HepG2 (cell line): Measurements from ENCODE around the gene HOXC5. TPM values are rescaled to one million over a fixed set of nuclear protein-coding genes. Genes with fewer than 3 reads are reported as not detected.

Source experiments
- ARNTL ChIP-seq: sonication (generic); formaldehyde crosslinking; IDR thresholded peaks from 2 replicates; pipeline ENCODE4 v1.4.0; 2020; ENCODE audit warnings: mild to moderate bottlenecking, missing genetic modification reagents
- JARID2 ChIP-seq: sonication (generic); formaldehyde crosslinking; IDR thresholded peaks from 2 replicates; pipeline ENCODE4 v1.8.1; 2023; ENCODE audit warnings: missing genetic modification reagents, inconsistent platforms; ENCODE audit not compliant: insufficient replicate concordance
- KDM2A ChIP-seq: sonication (generic); formaldehyde crosslinking; IDR thresholded peaks from 2 replicates; pipeline ENCODE4 v1.4.0; 2020; ENCODE audit warnings: low read depth, missing genetic modification reagents, borderline replicate concordance
- NFYC ChIP-seq: IDR thresholded peaks from 2 replicates; pipeline ENCODE4 v1.6.1; 2016; ENCODE audit warnings: missing genetic modification reagents, missing compliant biosample characterization
- TP53 ChIP-seq: sonication (generic); formaldehyde crosslinking; conservative IDR thresholded peaks from 2 replicates; pipeline ENCODE4 v1.4.0; 2020; ENCODE audit warnings: missing genetic modification reagents
- ZNF780A ChIP-seq: sonication (generic); formaldehyde crosslinking; IDR thresholded peaks from 2 replicates; pipeline ENCODE4 v1.8.0; 2022; ENCODE audit warnings: mild to moderate bottlenecking, missing genetic modification reagents, moderate library complexity
- ZNF782 ChIP-seq: sonication (generic); formaldehyde crosslinking; IDR thresholded peaks from 2 replicates; pipeline ENCODE4 v1.4.0; 2020; ENCODE audit warnings: missing genetic modification reagents, mild to moderate bottlenecking, borderline replicate concordance
- ZNF883 ChIP-seq: sonication (generic); formaldehyde crosslinking; IDR thresholded peaks from 2 replicates; pipeline ENCODE4 v1.5.1; 2020; ENCODE audit warnings: mild to moderate bottlenecking, missing genetic modification reagents; ENCODE audit errors: not compliant biosample characterization
- ZNF891 ChIP-seq: sonication (generic); formaldehyde crosslinking; IDR thresholded peaks from 2 replicates; pipeline ENCODE4 v1.5.0; 2020; ENCODE audit warnings: mild to moderate bottlenecking, missing genetic modification reagents
- polyA plus RNA-seq, 8 experiments: library from polyadenylated mRNA; depleted of rRNA in 3 of 8; stranded (reverse) in 7 of 8; unstranded in 1 of 8; fragments of >200 nt; fragmentation: Illumina TruSeq in 4 of 8; extraction: Trizol in 4 of 8; gene quantifications; 2 replicates each; pipeline versions ENCODE4 v1.2.1 to v1.2.3, GENCODE V29; 2011 to 2016; ENCODE audit warnings: low read depth in 4 of 8, missing spikeins in 1 of 8, mixed read lengths in 1 of 8; ENCODE audit not compliant: insufficient read depth in 1 of 8
- total RNA-seq, 5 experiments: library from RNA; depleted of rRNA; stranded (reverse); fragments of >200 nt; fragmentation: Illumina TruSeq; extraction: Trizol; gene quantifications; 2 replicates each; pipeline ENCODE4 v1.2.3, GENCODE V29; 2016; ENCODE audit warnings: low read depth in 1 of 5
- TF ChIP-seq, protein P1 (sequence below): sonication (generic); formaldehyde crosslinking; IDR thresholded peaks from 2 replicates; pipeline ENCODE4 v1.8.0; 2022; ENCODE audit warnings: mild to moderate bottlenecking, missing genetic modification reagents, borderline replicate concordance
- TF ChIP-seq, protein P2 (sequence below): sonication (generic); formaldehyde crosslinking; IDR thresholded peaks from 2 replicates; pipeline ENCODE4 v1.4.0; 2020; ENCODE audit warnings: mild to moderate bottlenecking, missing genetic modification reagents
- TF ChIP-seq, protein P3 (sequence below): IDR thresholded peaks from 2 replicates; pipeline ENCODE4 v1.6.1; 2016
- TF ChIP-seq, protein P4 (sequence below): sonication (generic); formaldehyde crosslinking; conservative IDR thresholded peaks from 2 replicates; pipeline ENCODE4 v1.8.0; 2022; ENCODE audit warnings: low read depth, missing genetic modification reagents
- TF ChIP-seq, protein P5 (sequence below): sonication (generic); formaldehyde crosslinking; IDR thresholded peaks from 2 replicates; pipeline ENCODE4 v1.8.1; 2023; ENCODE audit warnings: mild to moderate bottlenecking, missing genetic modification reagents
- TF ChIP-seq, protein P6 (sequence below): sonication (generic); formaldehyde crosslinking; IDR thresholded peaks from 2 replicates; pipeline ENCODE4 v1.4.0; 2020; ENCODE audit warnings: missing genetic modification reagents, borderline replicate concordance

HOXC5 gene
- total and polyA plus RNA-seq, 2 of the 13 experiments (the other 11 are each of a cell fraction or from before 2014, with no cell fraction given): not detected

DNA sequence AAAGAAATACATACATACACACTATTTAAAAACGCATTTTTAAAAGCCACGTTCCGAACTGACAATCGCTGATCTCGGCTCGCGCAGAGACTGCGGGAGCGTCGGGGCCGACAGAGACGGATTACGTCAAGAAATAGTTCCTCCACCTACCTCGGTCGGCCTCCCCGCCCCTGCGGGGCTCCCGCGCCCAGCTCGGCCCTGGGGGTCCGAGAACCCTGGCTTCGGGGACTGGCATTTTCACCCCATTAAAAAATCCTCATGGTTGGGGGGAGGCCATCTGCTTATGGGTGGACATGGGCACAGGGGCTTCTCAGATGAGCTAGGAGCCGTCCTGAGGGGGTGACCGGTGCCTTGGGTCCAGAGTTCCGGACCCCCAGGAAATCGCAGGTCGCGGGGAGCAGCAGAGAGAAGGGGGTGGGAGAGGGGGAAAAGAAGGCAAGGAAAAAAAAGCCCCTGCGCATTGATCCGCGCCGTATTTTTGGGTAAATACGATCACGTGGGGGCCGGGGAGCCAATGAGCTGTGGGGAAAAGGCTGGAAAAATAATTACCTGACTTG is 33.2 kb upstream of the HOXC5 start (continued):
- TF ChIP-seq, protein P1, sequence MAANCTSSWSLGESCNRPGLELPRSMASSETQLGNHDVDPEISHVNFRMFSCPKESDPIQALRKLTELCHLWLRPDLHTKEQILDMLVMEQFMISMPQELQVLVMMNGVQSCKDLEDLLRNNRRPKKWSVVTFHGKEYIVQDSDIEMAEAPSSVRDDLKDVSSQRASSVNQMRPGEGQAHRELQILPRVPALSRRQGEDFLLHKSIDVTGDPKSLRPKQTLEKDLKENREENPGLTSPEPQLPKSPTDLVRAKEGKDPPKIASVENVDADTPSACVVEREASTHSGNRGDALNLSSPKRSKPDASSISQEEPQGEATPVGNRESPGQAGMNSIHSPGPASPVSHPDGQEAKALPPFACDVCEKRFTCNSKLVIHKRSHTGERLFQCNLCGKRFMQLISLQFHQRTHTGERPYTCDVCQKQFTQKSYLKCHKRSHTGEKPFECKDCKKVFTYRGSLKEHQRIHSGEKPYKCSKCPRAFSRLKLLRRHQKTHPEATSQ (CRISPR knock-in tag): no peak
- TF ChIP-seq ZNF782 (CRISPR knock-in tag): no peak
- TF ChIP-seq NFYC: peak; percentile 70
- TF ChIP-seq, protein P2, sequence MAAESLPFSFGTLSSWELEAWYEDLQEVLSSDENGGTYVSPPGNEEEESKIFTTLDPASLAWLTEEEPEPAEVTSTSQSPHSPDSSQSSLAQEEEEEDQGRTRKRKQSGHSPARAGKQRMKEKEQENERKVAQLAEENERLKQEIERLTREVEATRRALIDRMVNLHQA (CRISPR knock-in tag): no peak
- no peak for TF ChIP-seq ZNF891
- no peak for TF ChIP-seq KDM2A
- TF ChIP-seq ZNF780A: no peak
- TF ChIP-seq, protein P3, sequence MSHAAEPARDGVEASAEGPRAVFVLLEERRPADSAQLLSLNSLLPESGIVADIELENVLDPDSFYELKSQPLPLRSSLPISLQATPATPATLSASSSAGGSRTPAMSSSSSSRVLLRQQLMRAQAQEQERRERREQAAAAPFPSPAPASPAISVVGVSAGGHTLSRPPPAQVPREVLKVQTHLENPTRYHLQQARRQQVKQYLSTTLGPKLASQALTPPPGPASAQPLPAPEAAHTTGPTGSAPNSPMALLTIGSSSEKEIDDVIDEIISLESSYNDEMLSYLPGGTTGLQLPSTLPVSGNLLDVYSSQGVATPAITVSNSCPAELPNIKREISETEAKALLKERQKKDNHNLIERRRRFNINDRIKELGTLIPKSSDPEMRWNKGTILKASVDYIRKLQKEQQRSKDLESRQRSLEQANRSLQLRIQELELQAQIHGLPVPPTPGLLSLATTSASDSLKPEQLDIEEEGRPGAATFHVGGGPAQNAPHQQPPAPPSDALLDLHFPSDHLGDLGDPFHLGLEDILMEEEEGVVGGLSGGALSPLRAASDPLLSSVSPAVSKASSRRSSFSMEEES (CRISPR knock-in tag): no peak
- TF ChIP-seq TP53 (CRISPR knock-in tag): no peak
- TF ChIP-seq, protein P4, sequence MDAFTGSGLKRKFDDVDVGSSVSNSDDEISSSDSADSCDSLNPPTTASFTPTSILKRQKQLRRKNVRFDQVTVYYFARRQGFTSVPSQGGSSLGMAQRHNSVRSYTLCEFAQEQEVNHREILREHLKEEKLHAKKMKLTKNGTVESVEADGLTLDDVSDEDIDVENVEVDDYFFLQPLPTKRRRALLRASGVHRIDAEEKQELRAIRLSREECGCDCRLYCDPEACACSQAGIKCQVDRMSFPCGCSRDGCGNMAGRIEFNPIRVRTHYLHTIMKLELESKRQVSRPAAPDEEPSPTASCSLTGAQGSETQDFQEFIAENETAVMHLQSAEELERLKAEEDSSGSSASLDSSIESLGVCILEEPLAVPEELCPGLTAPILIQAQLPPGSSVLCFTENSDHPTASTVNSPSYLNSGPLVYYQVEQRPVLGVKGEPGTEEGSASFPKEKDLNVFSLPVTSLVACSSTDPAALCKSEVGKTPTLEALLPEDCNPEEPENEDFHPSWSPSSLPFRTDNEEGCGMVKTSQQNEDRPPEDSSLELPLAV (CRISPR knock-in tag): no peak
- TF ChIP-seq, protein P5, sequence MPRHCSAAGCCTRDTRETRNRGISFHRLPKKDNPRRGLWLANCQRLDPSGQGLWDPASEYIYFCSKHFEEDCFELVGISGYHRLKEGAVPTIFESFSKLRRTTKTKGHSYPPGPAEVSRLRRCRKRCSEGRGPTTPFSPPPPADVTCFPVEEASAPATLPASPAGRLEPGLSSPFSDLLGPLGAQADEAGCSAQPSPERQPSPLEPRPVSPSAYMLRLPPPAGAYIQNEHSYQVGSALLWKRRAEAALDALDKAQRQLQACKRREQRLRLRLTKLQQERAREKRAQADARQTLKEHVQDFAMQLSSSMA (CRISPR knock-in tag): no peak
- no peak for TF ChIP-seq ARNTL (CRISPR knock-in tag)
- no peak for TF ChIP-seq JARID2 (CRISPR knock-in tag)
- peak; percentile 7 for TF ChIP-seq ZNF883 (CRISPR knock-in tag)
- TF ChIP-seq, protein P6, sequence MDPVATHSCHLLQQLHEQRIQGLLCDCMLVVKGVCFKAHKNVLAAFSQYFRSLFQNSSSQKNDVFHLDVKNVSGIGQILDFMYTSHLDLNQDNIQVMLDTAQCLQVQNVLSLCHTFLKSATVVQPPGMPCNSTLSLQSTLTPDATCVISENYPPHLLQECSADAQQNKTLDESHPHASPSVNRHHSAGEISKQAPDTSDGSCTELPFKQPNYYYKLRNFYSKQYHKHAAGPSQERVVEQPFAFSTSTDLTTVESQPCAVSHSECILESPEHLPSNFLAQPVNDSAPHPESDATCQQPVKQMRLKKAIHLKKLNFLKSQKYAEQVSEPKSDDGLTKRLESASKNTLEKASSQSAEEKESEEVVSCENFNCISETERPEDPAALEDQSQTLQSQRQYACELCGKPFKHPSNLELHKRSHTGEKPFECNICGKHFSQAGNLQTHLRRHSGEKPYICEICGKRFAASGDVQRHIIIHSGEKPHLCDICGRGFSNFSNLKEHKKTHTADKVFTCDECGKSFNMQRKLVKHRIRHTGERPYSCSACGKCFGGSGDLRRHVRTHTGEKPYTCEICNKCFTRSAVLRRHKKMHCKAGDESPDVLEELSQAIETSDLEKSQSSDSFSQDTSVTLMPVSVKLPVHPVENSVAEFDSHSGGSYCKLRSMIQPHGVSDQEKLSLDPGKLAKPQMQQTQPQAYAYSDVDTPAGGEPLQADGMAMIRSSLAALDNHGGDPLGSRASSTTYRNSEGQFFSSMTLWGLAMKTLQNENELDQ (CRISPR knock-in tag): no peak
